Measurements from ENCODE around the gene TRAFD1.

The TRAFD1 gene

GRCh38 chr12:112194601-112195247, 69.4 kb downstream of the TRAFD1 start:
- FAIRE-seq: no peak
- DNase-seq (ENCODE audit: insufficient read length, low spot score): no peak
- TF ChIP-seq CTCF (IDR thresholded peaks at IDR 0.05; ENCODE audit: insufficient read depth, missing control alignments): no peak

- no peak for FAIRE-seq
- DNase-seq (ENCODE audit: insufficient read length, low spot score): no peak
- no peak for TF ChIP-seq CTCF (IDR thresholded peaks at IDR 0.05; ENCODE audit: insufficient read depth, missing control alignments)
Measured at GRCh38 chr12:112196196-112196875, 71.0 kb downstream of the TRAFD1 start.

- FAIRE-seq (no peak), DNase-seq (ENCODE audit: insufficient read length, low spot score) (peak; percentile 67)
- peak; percentile 64 for TF ChIP-seq CTCF (IDR thresholded peaks at IDR 0.05; ENCODE audit: insufficient read depth, missing control alignments)
Measured at GRCh38 chr12:112198120-112198733, 72.9 kb downstream of the TRAFD1 start.

GRCh38 chr12:112199136-112199535, 73.8 kb downstream of the TRAFD1 start:
- no peak for TF ChIP-seq CTCF (IDR thresholded peaks at IDR 0.05; ENCODE audit: insufficient read depth, missing control alignments)
- DNase-seq (ENCODE audit: insufficient read length, low spot score): no peak
- no peak for FAIRE-seq
